Neural cell (in vitro differentiated cells): ENCODE measurements around the gene C16orf90.

Source experiments
- CTCF ChIP-seq: fragments of 450-650 bp; IDR thresholded peaks from 2 replicates; pipeline ENCODE4 v1.5.1; 2014; ENCODE audit warnings: antibody characterized with exemption, mild to moderate bottlenecking, moderate library complexity; ENCODE audit not compliant: poor library complexity, severe bottlenecking
- EZH2 ChIP-seq: fragments of 200-600, 300-800 bp; shearing (Covaris generic), sonication (generic); IDR thresholded peaks from 2 replicates; pipeline ENCODE4 v1.6.1; 2014; ENCODE audit warnings: antibody characterized with exemption, low read length, borderline replicate concordance, mild to moderate bottlenecking; ENCODE audit not compliant: insufficient read depth, poor library complexity, severe bottlenecking
- POLR2AphosphoS5 ChIP-seq: IDR thresholded peaks from 2 replicates; pipeline ENCODE4 v1.6.1; 2012
- REST ChIP-seq: IDR thresholded peaks from 2 replicates; pipeline ENCODE4 v1.6.1; 2012; ENCODE audit warnings: borderline replicate concordance
- TAF1 ChIP-seq: IDR thresholded peaks from 2 replicates; pipeline ENCODE4 v1.6.1; 2012; ENCODE audit warnings: low read depth

- TF ChIP-seq EZH2 (no peak), TAF1 (no peak), POLR2AphosphoS5 (no peak), CTCF (no peak), REST (no peak)
These were observed 2.5 kb upstream of the C16orf90 start for GRCh38 chr16:3497771-3498170.
